ENCODE data around the gene DNM1. TPM values are rescaled to one million over a fixed set of nuclear protein-coding genes. Genes with fewer than 3 reads are reported as not detected.

Gene DNM1
- total and polyA plus RNA-seq, 2 donors (not counting 3 experiments of a cell fraction or from before 2014, with no cell fraction given): 0.59 to 2.9 TPM

DNA sequence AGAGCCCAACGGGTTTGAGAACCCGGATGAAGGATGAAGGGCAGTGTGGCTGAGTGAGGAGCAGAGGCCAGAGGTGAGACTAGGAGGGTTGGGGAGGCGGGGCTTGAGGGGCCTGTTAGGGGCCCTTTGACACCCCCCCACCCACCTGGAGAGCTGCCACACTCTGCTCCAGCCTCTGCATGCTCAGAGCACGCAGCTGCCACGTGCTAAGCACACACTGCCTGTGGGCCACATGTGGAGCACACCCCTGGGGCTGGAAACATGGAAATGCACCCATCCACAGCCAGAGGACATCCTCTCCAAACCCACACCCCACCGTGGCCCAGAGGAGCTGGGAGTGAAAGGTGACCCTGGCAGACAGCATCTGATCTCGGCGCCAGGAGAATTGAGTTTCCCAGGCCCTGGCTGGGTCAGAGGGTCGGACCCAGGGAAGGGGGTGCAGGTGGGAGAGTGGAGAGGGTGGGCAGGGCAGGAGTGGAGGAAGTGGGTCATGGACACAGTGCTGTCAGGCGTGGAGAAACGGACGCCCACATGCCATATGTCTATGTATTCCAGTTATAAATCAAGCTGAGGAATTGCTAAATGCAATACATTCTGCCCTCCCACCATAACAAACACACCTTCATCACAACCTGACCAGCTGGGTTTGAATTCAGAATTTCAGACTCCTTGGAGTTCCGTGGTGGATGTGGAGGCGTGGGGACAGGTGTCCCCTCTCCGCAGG lies 5.9 kb downstream of the DNM1 start:
- dilution Hi-C loops (cut with MboI; ENCODE audit: extremely low pct_ligation_motif_present, low sequenced_read_pairs): no loop called here
- Histone ChIP-seq H4K20me1 (replicated peaks; ENCODE audit: control insufficient read depth, extremely low read depth, insufficient read depth, low read length) (no peaks in the 10 kb centered on the region), H3K9ac (replicated peaks; ENCODE audit: extremely low read depth, insufficient read depth, low read length) (no peak overlapping the region), H3K9me1 (replicated peaks; ENCODE audit: control insufficient read depth, extremely low read depth, insufficient read depth, low read length) (no peaks in the 10 kb centered on the region), H3K27me3 (ENCODE audit: control insufficient read depth in 2 of 2, insufficient read depth in 2 of 2, low read length in 2 of 2) (peaks cover 18 to 20% of the 10 kb centered on the region in 2 experiments), H3K27ac (ENCODE audit: insufficient read depth, low read depth, low read length) (no peak overlapping the region), H3K79me2 (ENCODE audit: control insufficient read depth, insufficient read depth, low read length) (no peaks in the 10 kb centered on the region), H3K36me3 (ENCODE audit: control insufficient read depth in 2 of 2, extremely low read depth in 1 of 2, insufficient read depth in 2 of 2, low read length in 2 of 2) (no peaks in the 10 kb centered on the region), H3K9me3 (replicated peaks; ENCODE audit: control insufficient read depth, insufficient read depth, low read length) (no peaks in the 10 kb centered on the region), H3K4me2 (ENCODE audit: insufficient read depth, low read length) (no peak overlapping the region), H3K4me3 (replicated peaks in 1 of 3; ENCODE audit: insufficient read depth in 1 of 3, low read depth in 1 of 3, low read length in 3 of 3) (no peak overlapping the region), H3K4me1 (ENCODE audit: control insufficient read depth, extremely low read depth, insufficient read depth, low read length) (no peaks in the 10 kb centered on the region), H2AFZ (ENCODE audit: low read depth, low read length) (no peak overlapping the region)
- intact Hi-C loops (cut with micrococcal nuclease): no loop called here
- POLR2A ChIA-PET: no interaction called here
- BruUV-seq (replicated peaks): no TSS peak
- no peak for DNase-seq (ENCODE audit: low read depth, low spot score)
- TF ChIP-seq EZH2 (IDR thresholded peaks at IDR 0.05; ENCODE audit: borderline replicate concordance, low read depth, low read length, severe bottlenecking): no peak
- TF ChIP-seq POLR2A (IDR thresholded peaks at IDR 0.05; ENCODE audit: low read depth, low read length): no peak
- no peak for TF ChIP-seq MAX (IDR thresholded peaks at IDR 0.05; ENCODE audit: insufficient read depth, insufficient read length)
- no peak for TF ChIP-seq CTCF (IDR thresholded peaks at IDR 0.05; ENCODE audit: extremely low read depth in 1 of 2, insufficient read depth in 1 of 2, low read depth in 1 of 2, low read length in 2 of 2)
- TF ChIP-seq GATA2 (IDR thresholded peaks at IDR 0.05; ENCODE audit: insufficient read depth, insufficient read length, low read depth, low read length): no peak
- TF ChIP-seq FOS (IDR thresholded peaks at IDR 0.05; ENCODE audit: borderline replicate concordance, insufficient read depth, low read length): no peak
- TF ChIP-seq POLR2AphosphoS5 (IDR thresholded peaks at IDR 0.05; ENCODE audit: insufficient read depth, low read depth, low read length): no peak
- no peak for TF ChIP-seq MYC (IDR thresholded peaks at IDR 0.05; ENCODE audit: low read depth, low read length)
- no peak for TF ChIP-seq JUN (IDR thresholded peaks at IDR 0.05; ENCODE audit: borderline replicate concordance, insufficient read depth, insufficient read length, low read depth)
- CTCF ChIA-PET: interaction anchor here (1.2 kb wide), 1 partner anchor 16 kb away, joined by 3 read pairs; no protein-coding TSS in a partner anchor
- FAIRE-seq: no peak
